C4-2B (cell line): ENCODE results near the gene CSRP1.

ENCODE experiments used
- ZFX ChIP-seq: fragments of 450-650 bp; IDR thresholded peaks from 2 replicates; pipeline ENCODE4 v1.6.1; 2017
- TF ChIP-seq, protein P1 (sequence below): fragments of 450-650 bp; conservative IDR thresholded peaks from 2 replicates; pipeline ENCODE4 v1.5.1; 2017; ENCODE audit warnings: mild to moderate bottlenecking

DNA sequence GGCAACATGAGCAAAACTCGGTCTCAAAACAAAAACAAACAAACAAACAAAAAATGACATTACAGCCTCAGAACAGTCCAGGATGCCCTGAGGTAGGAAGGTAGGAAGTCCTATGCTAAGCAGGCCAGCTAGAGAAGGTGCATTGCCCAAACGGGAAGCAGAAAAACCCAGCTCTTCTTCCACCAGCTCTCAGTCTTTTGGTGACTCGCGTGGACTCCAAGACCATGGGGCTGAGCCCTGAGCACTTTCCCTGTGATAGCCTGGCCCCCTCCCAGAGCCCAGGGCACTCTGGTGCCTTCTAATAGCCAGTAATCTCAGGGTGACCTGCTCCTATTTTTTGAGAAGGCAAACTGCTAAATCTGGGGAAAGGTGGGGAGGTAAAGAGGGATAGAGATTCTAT, 54.1 kb downstream of the CSRP1 start:
- TF ChIP-seq, protein P1, sequence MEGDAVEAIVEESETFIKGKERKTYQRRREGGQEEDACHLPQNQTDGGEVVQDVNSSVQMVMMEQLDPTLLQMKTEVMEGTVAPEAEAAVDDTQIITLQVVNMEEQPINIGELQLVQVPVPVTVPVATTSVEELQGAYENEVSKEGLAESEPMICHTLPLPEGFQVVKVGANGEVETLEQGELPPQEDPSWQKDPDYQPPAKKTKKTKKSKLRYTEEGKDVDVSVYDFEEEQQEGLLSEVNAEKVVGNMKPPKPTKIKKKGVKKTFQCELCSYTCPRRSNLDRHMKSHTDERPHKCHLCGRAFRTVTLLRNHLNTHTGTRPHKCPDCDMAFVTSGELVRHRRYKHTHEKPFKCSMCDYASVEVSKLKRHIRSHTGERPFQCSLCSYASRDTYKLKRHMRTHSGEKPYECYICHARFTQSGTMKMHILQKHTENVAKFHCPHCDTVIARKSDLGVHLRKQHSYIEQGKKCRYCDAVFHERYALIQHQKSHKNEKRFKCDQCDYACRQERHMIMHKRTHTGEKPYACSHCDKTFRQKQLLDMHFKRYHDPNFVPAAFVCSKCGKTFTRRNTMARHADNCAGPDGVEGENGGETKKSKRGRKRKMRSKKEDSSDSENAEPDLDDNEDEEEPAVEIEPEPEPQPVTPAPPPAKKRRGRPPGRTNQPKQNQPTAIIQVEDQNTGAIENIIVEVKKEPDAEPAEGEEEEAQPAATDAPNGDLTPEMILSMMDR, result no peak
- TF ChIP-seq ZFX, result no peak
